SK-N-SH (cell line): Measurements from ENCODE around the gene TMEM9. TPM values are rescaled to one million over a fixed set of nuclear protein-coding genes. Genes with fewer than 3 reads are reported as not detected.

ENCODE experiments used
- CTCF ChIA-PET: fragments of 300-600, 350-600 bp; formaldehyde crosslinking; extraction: SDS; loops from one replicate; lab custom pipeline; 2021; lab: Yijun Ruan, JAX
- POLR2A ChIA-PET: fragments of 350-600 bp; sonication (Branson Sonifier 250); formaldehyde crosslinking; extraction: SDS; loops from one replicate; lab custom pipeline; 2020; ENCODE audit warnings: antibody characterized with exemption, inconsistent platforms; lab: Yijun Ruan, JAX
- DNase-seq: peaks from one replicate; pipeline ENCODE4 v3.0.0; 2012
- H2AFZ ChIP-seq: fragments of 200-600 bp; sonication (generic); 2 replicates; pipeline ENCODE4 v1.8.1; 2016; ENCODE audit warnings: antibody characterized with exemption, mild to moderate bottlenecking, low read depth
- H3F3A ChIP-seq: fragments of 200-600 bp; sonication (generic); replicated peaks from 2 replicates; pipeline ENCODE3; 2016; ENCODE audit warnings: antibody characterized with exemption, mild to moderate bottlenecking; ENCODE audit not compliant: insufficient read depth
- H3K27ac ChIP-seq, 2 experiments: fragments of 200-500 bp in 1 of 2; fragments of 200-600 bp in 1 of 2; sonication (Bioruptor generic) in 1 of 2; sonication (generic), shearing (Covaris generic) in 1 of 2; 2 replicates each; pipeline versions ENCODE4 v1.5.1 to v1.6.1; 2014 to 2016; ENCODE audit warnings: low read depth in 2 of 2, inconsistent platforms in 1 of 2, low read length in 1 of 2, mild to moderate bottlenecking in 1 of 2, mixed read lengths in 1 of 2
- H3K27me3 ChIP-seq: fragments of 200-600 bp; sonication (generic), shearing (Covaris generic); 2 replicates; pipeline ENCODE4 v1.6.1; 2016; ENCODE audit warnings: mixed run types; ENCODE audit not compliant: insufficient read depth
- H3K36me3 ChIP-seq, 2 experiments: fragments of 200-500 bp in 1 of 2; fragments of 200-600 bp in 1 of 2; sonication (Bioruptor generic) in 1 of 2; sonication (generic) in 1 of 2; replicated peaks in 1 of 2; 2 replicates each; pipeline versions ENCODE3 to v1.5.1; 2014 to 2016; ENCODE audit warnings: low read length in 1 of 2, mild to moderate bottlenecking in 1 of 2; ENCODE audit not compliant: insufficient read depth in 2 of 2, control insufficient read depth in 1 of 2
- H3K4me1 ChIP-seq, 2 experiments: fragments of 200-500 bp in 1 of 2; fragments of 200-600 bp in 1 of 2; sonication (Bioruptor generic) in 1 of 2; sonication (generic), shearing (Covaris generic) in 1 of 2; 2 replicates each; pipeline versions ENCODE4 v1.5.1 to v1.6.1; 2014 to 2016; ENCODE audit warnings: low read depth in 1 of 2, low read length in 1 of 2, mixed run types in 1 of 2; ENCODE audit not compliant: insufficient read depth in 2 of 2, control insufficient read depth in 1 of 2
- H3K4me2 ChIP-seq: fragments of 200-600 bp; sonication (generic), shearing (Covaris generic); 2 replicates; pipeline ENCODE4 v1.6.1; 2017; ENCODE audit warnings: mixed run types
- H3K4me3 ChIP-seq, 2 experiments: fragments of 200-500 bp in 1 of 2; fragments of 200-600 bp in 1 of 2; sonication (Bioruptor generic) in 1 of 2; sonication (generic), shearing (Covaris generic) in 1 of 2; 2 replicates each; pipeline versions ENCODE4 v1.5.1 to v1.8.1; 2014 to 2016; ENCODE audit warnings: low read depth in 2 of 2, inconsistent platforms in 1 of 2, low read length in 1 of 2, mild to moderate bottlenecking in 1 of 2, mixed read lengths in 1 of 2, moderate library complexity in 1 of 2
- H3K79me2 ChIP-seq: fragments of 200-600 bp; sonication (generic); 2 replicates; pipeline ENCODE4 v1.8.1; 2017; ENCODE audit warnings: mild to moderate bottlenecking; ENCODE audit not compliant: insufficient read depth
- H3K9ac ChIP-seq: fragments of 200-600 bp; sonication (generic); 2 replicates; pipeline ENCODE4 v1.6.1; 2017; ENCODE audit warnings: mixed run types
- H3K9me2 ChIP-seq: fragments of 200-600 bp; sonication (generic); 2 replicates; pipeline ENCODE4 v1.6.1; 2017; ENCODE audit warnings: mixed run types
- H3K9me3 ChIP-seq: fragments of 200-600 bp; sonication (generic); 2 replicates; pipeline ENCODE4 v1.6.1; 2017; ENCODE audit warnings: mixed run types, mild to moderate bottlenecking, moderate library complexity
- H4K20me1 ChIP-seq: fragments of 200-600 bp; sonication (generic); 2 replicates; pipeline ENCODE4 v1.6.1; 2017; ENCODE audit warnings: mild to moderate bottlenecking, mixed run types; ENCODE audit not compliant: insufficient read depth
- CHD2 ChIP-seq: fragments of 150-350 bp; IDR thresholded peaks from 2 replicates; pipeline ENCODE4 v1.6.1; 2018; ENCODE audit warnings: low read length; ENCODE audit not compliant: partially characterized antibody
- ELF1 ChIP-seq: IDR thresholded peaks from 2 replicates; pipeline ENCODE4 v1.4.0; 2012
- FOSL2 ChIP-seq: IDR thresholded peaks from 2 replicates; pipeline ENCODE4 v1.4.0; 2012; ENCODE audit warnings: low read depth, mild to moderate bottlenecking, moderate library complexity, borderline replicate concordance
- FOXM1 ChIP-seq: IDR thresholded peaks from 2 replicates; pipeline ENCODE4 v1.4.0; 2012; ENCODE audit warnings: low read depth, mild to moderate bottlenecking
- GABPA ChIP-seq: IDR thresholded peaks from 2 replicates; pipeline ENCODE4 v1.4.0; 2012; ENCODE audit warnings: low read depth, mild to moderate bottlenecking
- GATA2 ChIP-seq: sonication (generic); formaldehyde crosslinking; IDR thresholded peaks from 2 replicates; pipeline ENCODE4 v1.5.0; 2020; ENCODE audit warnings: mild to moderate bottlenecking, missing genetic modification reagents
- JUND ChIP-seq: IDR thresholded peaks from 2 replicates; pipeline ENCODE4 v1.4.0; 2012
- MEF2A ChIP-seq: IDR thresholded peaks from 2 replicates; pipeline ENCODE4 v1.4.0; 2012; ENCODE audit warnings: low read depth, borderline replicate concordance
- NFIC ChIP-seq: IDR thresholded peaks from 2 replicates; pipeline ENCODE4 v1.4.0; 2012; ENCODE audit warnings: borderline replicate concordance
- NRF1 ChIP-seq: IDR thresholded peaks from 2 replicates; pipeline ENCODE4 v1.6.1; 2012; ENCODE audit warnings: low read depth, mild to moderate bottlenecking, low read length
- POLR2AphosphoS5 ChIP-seq: IDR thresholded peaks from 2 replicates; pipeline ENCODE4 v1.6.1; 2012; ENCODE audit warnings: low read depth, low read length
- RAD21 ChIP-seq: IDR thresholded peaks from 2 replicates; pipeline ENCODE4 v1.6.1; 2012; ENCODE audit warnings: mild to moderate bottlenecking, low read length
- SMC3 ChIP-seq: IDR thresholded peaks from 2 replicates; pipeline ENCODE4 v1.6.1; 2012; ENCODE audit warnings: low read depth, low read length, improper control_type of control experiment
- TAF1 ChIP-seq: IDR thresholded peaks from 2 replicates; pipeline ENCODE4 v1.6.1; 2012; ENCODE audit warnings: low read depth, mild to moderate bottlenecking, low read length, moderate library complexity, borderline replicate concordance
- TCF12 ChIP-seq: IDR thresholded peaks from 2 replicates; pipeline ENCODE4 v1.4.0; 2012
- TEAD4 ChIP-seq: IDR thresholded peaks from 2 replicates; pipeline ENCODE4 v1.4.0; 2012; ENCODE audit warnings: mild to moderate bottlenecking, borderline replicate concordance; ENCODE audit not compliant: insufficient read depth
- WGBS: methylation state at CpG from one replicate; pipeline ENCODE4 v1.1.6; 2017; ENCODE audit warnings: low lambda C conversion rate; 5-methylcytosine and 5-hydroxymethylcytosine counted together
- polyA plus RNA-seq, 3 experiments: library from polyadenylated mRNA; depleted of rRNA; stranded (reverse); fragments of >200 nt; gene quantifications; 2 replicates each; pipeline ENCODE4 v1.2.3, GENCODE V29; 2012
- TF ChIP-seq, protein P1 (sequence below): fragments of 200-600 bp; sonication (generic); IDR thresholded peaks from 2 replicates; pipeline ENCODE4 v1.6.1; 2017; ENCODE audit warnings: antibody characterized with exemption, mild to moderate bottlenecking, moderate library complexity
- TF ChIP-seq, protein P2 (sequence below): fragments of 150-350 bp; IDR thresholded peaks from 2 replicates; pipeline ENCODE4 v1.6.1; 2016; ENCODE audit warnings: mild to moderate bottlenecking, low read depth, low read length
- TF ChIP-seq, protein P3 (sequence below): fragments of 150-350 bp; IDR thresholded peaks from 2 replicates; pipeline ENCODE4 v1.6.1; 2017; ENCODE audit warnings: antibody characterized with exemption, low read length, low read depth, borderline replicate concordance
- TF ChIP-seq, protein P4 (sequence below): IDR thresholded peaks from 2 replicates; pipeline ENCODE4; 2012

Gene TMEM9
- polyA plus RNA-seq, 1 of the 3 experiments (the other 2 are of a cell fraction): 126 TPM

DNA sequence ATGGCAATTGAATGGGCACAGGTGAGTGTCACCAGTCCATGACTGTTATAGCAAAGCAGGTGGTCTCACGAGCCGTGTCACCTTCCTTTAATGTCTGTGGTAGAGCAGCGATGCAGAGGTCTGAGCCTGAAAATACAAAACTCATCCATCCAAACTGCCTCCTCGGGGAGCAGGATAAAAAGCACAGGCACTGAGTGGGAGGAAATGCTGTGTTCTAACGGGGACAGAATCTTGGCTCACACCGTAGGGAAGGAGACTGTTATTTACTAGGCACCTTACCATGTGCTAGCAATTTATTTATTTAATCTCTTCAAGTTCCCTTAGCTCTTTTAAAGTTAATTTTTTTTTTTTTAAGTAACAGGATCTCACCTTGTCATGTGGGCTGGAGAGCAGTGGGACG lies 28.5 kb downstream of the TMEM9 start:
- H3K36me3 ChIP-seq: no peaks in the 10 kb centered on the region
- H3K27ac ChIP-seq: no peak overlapping the region
- no peak for DNase-seq
- CTCF ChIA-PET: interaction anchor here (1.1 to 1.4 kb wide), 3 partner anchors 10 to 590 kb away, joined by 3 to 5 read pairs (median 3); no protein-coding TSS in a partner anchor
- H3K9ac ChIP-seq: no peak overlapping the region
- no peaks in the 10 kb centered on the region for H3K9me3 ChIP-seq
- no peak overlapping the region for H3K4me2 ChIP-seq
- POLR2A ChIA-PET: no interaction called here
- TF ChIP-seq, protein P1, sequence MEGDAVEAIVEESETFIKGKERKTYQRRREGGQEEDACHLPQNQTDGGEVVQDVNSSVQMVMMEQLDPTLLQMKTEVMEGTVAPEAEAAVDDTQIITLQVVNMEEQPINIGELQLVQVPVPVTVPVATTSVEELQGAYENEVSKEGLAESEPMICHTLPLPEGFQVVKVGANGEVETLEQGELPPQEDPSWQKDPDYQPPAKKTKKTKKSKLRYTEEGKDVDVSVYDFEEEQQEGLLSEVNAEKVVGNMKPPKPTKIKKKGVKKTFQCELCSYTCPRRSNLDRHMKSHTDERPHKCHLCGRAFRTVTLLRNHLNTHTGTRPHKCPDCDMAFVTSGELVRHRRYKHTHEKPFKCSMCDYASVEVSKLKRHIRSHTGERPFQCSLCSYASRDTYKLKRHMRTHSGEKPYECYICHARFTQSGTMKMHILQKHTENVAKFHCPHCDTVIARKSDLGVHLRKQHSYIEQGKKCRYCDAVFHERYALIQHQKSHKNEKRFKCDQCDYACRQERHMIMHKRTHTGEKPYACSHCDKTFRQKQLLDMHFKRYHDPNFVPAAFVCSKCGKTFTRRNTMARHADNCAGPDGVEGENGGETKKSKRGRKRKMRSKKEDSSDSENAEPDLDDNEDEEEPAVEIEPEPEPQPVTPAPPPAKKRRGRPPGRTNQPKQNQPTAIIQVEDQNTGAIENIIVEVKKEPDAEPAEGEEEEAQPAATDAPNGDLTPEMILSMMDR: no peak
- no peak for TF ChIP-seq NRF1
- TF ChIP-seq GABPA: no peak
- no peak for TF ChIP-seq CHD2
- no peak for TF ChIP-seq TEAD4
- TF ChIP-seq TAF1: no peak
- TF ChIP-seq GATA2 (CRISPR knock-in tag): no peak
- TF ChIP-seq, protein P2, sequence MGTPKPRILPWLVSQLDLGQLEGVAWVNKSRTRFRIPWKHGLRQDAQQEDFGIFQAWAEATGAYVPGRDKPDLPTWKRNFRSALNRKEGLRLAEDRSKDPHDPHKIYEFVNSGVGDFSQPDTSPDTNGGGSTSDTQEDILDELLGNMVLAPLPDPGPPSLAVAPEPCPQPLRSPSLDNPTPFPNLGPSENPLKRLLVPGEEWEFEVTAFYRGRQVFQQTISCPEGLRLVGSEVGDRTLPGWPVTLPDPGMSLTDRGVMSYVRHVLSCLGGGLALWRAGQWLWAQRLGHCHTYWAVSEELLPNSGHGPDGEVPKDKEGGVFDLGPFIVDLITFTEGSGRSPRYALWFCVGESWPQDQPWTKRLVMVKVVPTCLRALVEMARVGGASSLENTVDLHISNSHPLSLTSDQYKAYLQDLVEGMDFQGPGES: no peak
- no peak for TF ChIP-seq NFIC
- WGBS: 79% methylated on average over 7 of the region's 7 CpGs
- no peaks in the 10 kb centered on the region; a peak in 1 of 4 replicates for H3K4me1 ChIP-seq
- no peaks in the 10 kb centered on the region for H3F3A ChIP-seq
- H3K27me3 ChIP-seq: peaks cover 34% of the 10 kb centered on the region
- no peak overlapping the region for H2AFZ ChIP-seq
- H3K79me2 ChIP-seq: no peaks in the 10 kb centered on the region
- H3K9me2 ChIP-seq: no peaks in the 10 kb centered on the region
- no peak overlapping the region for H3K4me3 ChIP-seq
- H4K20me1 ChIP-seq: no peaks in the 10 kb centered on the region

DNA sequence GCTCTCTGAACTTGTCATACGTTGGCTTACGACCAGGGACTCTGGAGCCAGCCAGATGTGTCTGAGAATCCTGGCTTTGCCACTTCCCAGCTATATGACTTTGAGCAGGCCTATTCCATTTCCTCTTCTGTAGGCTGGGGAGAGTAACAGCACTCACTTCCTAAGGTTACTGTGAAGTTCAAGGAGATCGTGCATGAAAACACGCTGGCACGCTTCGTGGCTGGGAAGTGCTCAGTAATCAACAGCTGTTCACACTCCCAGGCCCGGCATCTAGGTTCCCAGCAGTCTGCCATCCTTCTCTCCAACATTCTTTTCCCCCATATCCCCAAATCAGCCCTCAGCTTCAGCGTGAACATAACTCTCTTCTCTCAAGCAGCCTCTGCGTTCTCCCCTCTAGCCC lies 29.3 kb downstream of the TMEM9 start:
- ChIA-PET CTCF (interaction anchor here (0.9 to 1.4 kb wide), 5 partner anchors 11 to 589 kb away, joined by 3 to 5 read pairs (median 3); no protein-coding TSS in a partner anchor), POLR2A (no interaction called here)
- H3K27ac ChIP-seq: no peak overlapping the region
- no peaks in the 10 kb centered on the region for H3K36me3 ChIP-seq
- H3K27me3 ChIP-seq: peaks cover 34% of the 10 kb centered on the region
- no peak overlapping the region for H3K4me3 ChIP-seq
- H3K4me1 ChIP-seq: no peaks in the 10 kb centered on the region; a peak in 1 of 4 replicates
- H4K20me1 ChIP-seq: no peaks in the 10 kb centered on the region
- no peak for DNase-seq
- no peak overlapping the region for H2AFZ ChIP-seq
- WGBS: 86% methylated on average over 6 of the region's 9 CpGs
- H3K9me3 ChIP-seq: no peaks in the 10 kb centered on the region
- TF ChIP-seq FOSL2: no peak
- TF ChIP-seq, protein P3, sequence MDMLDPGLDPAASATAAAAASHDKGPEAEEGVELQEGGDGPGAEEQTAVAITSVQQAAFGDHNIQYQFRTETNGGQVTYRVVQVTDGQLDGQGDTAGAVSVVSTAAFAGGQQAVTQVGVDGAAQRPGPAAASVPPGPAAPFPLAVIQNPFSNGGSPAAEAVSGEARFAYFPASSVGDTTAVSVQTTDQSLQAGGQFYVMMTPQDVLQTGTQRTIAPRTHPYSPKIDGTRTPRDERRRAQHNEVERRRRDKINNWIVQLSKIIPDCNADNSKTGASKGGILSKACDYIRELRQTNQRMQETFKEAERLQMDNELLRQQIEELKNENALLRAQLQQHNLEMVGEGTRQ: no peak
- no peak for TF ChIP-seq ELF1
- no peak for TF ChIP-seq TCF12
- TF ChIP-seq, protein P4, sequence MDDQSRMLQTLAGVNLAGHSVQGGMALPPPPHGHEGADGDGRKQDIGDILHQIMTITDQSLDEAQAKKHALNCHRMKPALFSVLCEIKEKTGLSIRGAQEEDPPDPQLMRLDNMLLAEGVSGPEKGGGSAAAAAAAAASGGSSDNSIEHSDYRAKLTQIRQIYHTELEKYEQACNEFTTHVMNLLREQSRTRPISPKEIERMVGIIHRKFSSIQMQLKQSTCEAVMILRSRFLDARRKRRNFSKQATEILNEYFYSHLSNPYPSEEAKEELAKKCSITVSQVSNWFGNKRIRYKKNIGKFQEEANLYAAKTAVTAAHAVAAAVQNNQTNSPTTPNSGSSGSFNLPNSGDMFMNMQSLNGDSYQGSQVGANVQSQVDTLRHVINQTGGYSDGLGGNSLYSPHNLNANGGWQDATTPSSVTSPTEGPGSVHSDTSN: no peak
- no peak for TF ChIP-seq POLR2AphosphoS5
- no peak for TF ChIP-seq SMC3
- TF ChIP-seq MEF2A: no peak
- TF ChIP-seq FOXM1: no peak
- no peak for TF ChIP-seq RAD21
- TF ChIP-seq GABPA: no peak
- TF ChIP-seq JUND: no peak
- no peak for TF ChIP-seq GATA2 (CRISPR knock-in tag)
- no peaks in the 10 kb centered on the region for H3F3A ChIP-seq
- H3K9ac ChIP-seq: no peak overlapping the region
- H3K4me2 ChIP-seq: no peak overlapping the region
- H3K9me2 ChIP-seq: no peaks in the 10 kb centered on the region
- H3K79me2 ChIP-seq: no peaks in the 10 kb centered on the region
